Right lobe of liver (tissue), 4 donors: ENCODE results near the gene SLC10A2.

ENCODE experiments used
- POLR2A ChIP-seq: fragments of 450-650 bp; IDR thresholded peaks from one replicate; pipeline ENCODE4 v1.6.1; 2017; ENCODE audit warnings: antibody characterized with exemption, mild to moderate bottlenecking
- TF ChIP-seq, protein P1 (sequence below), 4 donors: fragments of 200-600 bp in 3 of 4; fragments of 450-650 bp in 1 of 4; IDR thresholded peaks; one replicate each; pipeline versions ENCODE4 v1.5.1 to v1.8.0; 2016 to 2022; ENCODE audit warnings: antibody characterized with exemption in 4 of 4, mild to moderate bottlenecking in 2 of 4
- donor health status: DM: no; HTN: no; CAD: no.
- donor health status: DM: no; HTN: no; CAD: no.
- donor health status: DM: no; HTN: yes; CAD: no.

- no peak for TF ChIP-seq POLR2A
- TF ChIP-seq, protein P1, sequence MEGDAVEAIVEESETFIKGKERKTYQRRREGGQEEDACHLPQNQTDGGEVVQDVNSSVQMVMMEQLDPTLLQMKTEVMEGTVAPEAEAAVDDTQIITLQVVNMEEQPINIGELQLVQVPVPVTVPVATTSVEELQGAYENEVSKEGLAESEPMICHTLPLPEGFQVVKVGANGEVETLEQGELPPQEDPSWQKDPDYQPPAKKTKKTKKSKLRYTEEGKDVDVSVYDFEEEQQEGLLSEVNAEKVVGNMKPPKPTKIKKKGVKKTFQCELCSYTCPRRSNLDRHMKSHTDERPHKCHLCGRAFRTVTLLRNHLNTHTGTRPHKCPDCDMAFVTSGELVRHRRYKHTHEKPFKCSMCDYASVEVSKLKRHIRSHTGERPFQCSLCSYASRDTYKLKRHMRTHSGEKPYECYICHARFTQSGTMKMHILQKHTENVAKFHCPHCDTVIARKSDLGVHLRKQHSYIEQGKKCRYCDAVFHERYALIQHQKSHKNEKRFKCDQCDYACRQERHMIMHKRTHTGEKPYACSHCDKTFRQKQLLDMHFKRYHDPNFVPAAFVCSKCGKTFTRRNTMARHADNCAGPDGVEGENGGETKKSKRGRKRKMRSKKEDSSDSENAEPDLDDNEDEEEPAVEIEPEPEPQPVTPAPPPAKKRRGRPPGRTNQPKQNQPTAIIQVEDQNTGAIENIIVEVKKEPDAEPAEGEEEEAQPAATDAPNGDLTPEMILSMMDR (IDR thresholded peaks at IDR 0.05), result no peak
Observed at GRCh38 chr13:103039183-103039582, 27.0 kb downstream of the SLC10A2 start.
